Femur (tissue), 1 donor: ENCODE measurements around the gene MYOM3.

Experiments
- DNase-seq: peaks from one replicate; pipeline ENCODE4 v3.0.0-alpha.2; 2017

MYOM3 gene

DNA sequence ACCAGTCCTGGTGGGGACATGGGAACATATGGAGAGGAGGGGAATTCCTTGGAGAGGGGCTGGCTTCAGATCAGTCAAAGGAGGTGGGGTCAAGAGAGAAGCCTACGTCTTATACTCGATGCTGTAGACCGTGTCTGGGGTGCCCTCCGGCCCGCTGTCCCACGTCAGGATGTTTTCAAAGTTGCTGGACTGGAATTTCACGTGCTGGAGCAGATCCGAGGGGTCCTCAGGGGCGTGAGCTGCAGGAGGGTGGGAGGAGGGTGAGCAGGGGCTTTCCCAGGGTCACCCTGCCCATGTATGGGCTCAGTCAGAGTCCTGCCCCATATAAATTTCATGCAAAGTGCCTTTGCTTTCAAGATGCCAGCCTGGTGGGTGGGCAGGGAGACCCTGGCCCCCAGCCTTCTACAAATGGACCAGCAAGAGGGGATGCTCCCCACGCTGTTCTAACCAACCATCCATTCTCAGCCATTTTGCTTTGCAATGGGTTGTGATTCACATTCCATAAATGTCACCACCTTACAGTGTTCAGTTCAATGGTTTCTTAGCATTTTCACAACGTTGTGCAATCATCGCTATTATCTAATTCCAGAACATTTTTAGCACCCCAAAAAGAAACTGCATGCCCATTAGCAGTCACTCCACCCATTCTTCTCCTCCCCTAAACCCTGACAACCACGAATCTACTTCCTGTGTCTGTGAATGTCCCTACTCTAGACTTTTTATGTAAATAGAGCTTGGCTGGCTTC lies 26.7 kb upstream of the MYOM3 start:
- DNase-seq = no peak

GRCh38 chr1:24136956-24137539 lies 25.1 kb upstream of the MYOM3 start:
- DNase-seq = no peak

GRCh38 chr1:24134376-24134775 lies 22.4 kb upstream of the MYOM3 start:
- DNase-seq = no peak

DNA sequence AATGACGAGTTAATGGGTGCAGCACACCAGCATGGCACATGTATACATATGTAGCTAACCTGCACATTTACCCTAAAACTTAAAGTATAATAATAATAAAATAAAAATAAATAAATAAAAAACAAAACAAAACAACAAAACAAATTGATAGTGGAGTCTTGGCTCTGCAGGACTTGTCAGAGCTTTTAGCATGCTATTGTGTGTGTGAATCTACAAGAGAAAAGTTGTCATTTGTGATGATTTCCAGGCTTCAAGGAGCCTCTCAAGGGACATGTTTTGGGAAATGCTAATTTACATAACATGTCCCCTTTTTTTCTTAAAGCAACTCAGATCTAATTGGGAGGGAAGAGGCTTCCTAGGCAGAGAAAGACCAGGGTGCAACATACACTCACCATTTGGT lies 21.9 kb upstream of the MYOM3 start:
- DNase-seq = no peak

GRCh38 chr1:24130385-24130784 lies 18.4 kb upstream of the MYOM3 start:
- DNase-seq = no peak

DNA sequence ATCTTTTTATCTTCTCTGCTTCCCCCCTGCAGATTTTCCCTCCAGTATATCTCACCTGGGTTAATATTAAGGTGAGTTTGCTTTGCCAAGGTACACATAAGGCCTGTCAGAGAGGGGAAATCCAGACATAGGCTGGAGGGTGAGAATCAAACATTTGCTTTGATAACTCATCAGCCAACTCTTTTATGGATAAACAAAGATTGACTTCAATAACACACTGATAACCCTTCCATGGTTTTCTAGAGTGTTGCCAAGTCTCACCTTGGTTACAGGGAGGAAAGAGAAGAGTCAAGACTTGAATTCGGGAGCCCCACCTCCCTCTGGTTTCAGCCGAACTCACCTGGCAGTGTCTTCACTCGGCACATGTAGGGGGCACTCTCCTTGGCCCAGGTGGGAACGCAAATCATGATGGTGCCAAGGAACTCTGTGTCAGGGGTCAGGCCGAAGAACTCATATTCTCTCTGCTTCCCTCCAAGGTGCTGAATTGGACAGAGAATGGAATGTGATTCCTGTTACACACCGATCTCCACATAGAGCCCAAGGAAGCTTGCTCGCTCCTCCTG lies 15.9 kb upstream of the MYOM3 start:
- no peak for DNase-seq

DNA sequence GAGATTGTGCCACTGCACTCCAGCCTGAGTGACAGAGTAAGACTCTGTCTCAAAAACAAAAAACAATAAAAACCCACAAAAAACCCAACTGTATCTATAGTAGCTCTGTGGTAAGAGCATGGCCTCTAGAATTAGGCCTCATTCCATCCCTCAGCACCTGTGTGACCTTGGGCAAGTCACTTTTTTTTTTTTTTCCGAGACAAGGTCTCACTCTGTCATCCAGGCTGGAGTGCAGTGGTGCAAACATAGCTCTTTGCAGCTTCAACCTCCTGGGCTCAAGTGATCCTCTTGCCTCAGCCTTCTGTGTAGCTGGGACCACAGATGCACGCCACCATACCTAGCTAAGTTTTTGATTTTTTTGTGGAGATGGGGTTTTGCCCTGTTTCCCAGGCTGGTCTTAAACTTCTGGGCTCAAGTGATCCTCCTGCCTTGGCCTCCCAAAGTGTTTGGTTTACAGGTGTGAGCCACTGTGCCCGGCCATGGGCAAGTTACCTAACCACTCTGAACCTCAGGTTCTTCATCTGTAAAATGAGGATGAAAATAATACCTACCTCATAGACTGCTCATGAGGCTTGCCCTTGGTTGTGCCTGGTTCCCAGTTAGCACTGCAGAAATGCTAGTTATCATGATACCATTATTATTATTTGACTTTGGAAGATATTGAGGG lies 15.3 kb upstream of the MYOM3 start:
- no peak for DNase-seq

- no peak for DNase-seq
These were observed 14.7 kb upstream of the MYOM3 start for GRCh38 chr1:24126672-24127023.

DNA sequence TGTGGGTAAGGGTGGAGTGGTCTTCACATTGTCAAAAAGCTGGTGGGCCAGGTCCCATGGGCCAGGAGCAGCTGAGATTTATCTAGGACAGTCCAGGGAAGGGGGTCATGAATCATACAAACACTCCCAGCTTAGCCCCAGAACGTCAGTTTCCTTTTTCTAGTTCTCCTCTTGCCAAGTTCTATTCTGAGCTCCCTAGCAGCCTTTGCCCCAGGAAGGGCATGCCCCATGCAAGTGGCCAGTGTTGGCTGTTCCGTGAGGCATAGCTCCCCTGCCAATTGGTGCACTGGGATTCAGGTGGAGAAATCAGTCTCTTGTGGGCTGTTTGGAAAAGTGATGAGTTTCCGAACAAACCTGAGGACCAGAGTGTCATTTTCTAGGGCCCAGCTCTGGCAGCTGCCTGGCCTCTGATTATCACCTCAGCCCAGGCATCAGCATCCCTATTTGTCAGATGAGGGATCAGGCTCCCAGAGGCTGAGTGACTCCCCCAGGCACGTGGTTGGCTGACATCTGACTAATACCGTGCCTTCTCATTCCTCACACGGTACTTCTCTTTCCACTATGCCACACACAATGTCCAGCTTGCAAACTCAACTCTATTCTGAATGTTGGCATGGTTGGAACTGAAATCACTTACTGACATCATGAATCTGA lies 14.2 kb upstream of the MYOM3 start:
- no peak for DNase-seq

DNA sequence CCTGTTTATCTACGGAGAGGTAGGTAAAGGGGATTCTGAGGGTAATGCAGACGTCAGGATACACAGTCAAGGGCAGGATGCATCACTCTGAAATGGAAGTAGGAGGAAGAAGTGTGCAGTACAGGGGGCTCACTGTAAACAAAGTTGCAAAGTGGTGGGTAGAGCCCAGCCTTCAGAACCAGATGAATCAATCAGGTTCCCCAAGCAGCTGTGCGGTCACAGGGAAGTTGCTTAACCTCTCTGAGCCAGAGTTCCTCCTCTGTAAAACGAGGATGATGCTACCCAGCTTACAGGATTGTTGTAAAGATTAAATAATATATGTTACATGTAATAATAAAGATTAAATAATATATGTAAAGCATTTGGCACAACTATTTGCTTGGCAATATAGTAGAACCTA lies 13.5 kb upstream of the MYOM3 start:
- DNase-seq = no peak

GRCh38 chr1:24124980-24125379 lies 13.0 kb upstream of the MYOM3 start:
- no peak for DNase-seq

DNA sequence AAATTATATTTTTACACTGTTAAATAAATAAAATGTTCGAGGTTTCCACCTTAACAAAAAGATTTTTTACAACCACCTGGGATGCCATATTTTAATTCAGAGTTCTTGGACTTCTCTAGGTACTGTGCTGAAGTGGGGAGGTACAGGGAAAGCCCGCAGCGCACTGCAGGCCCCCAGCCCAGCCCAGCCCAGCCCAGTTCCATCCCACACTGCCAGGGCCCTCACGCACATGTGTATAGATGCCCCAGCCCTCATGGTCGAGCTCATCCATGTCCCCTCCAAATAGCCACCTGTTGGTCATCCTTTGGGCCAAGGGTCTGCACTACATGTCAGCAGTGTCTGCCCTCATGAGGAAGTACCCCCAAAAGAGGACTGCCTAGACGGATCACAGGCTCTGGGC lies 11.7 kb upstream of the MYOM3 start:
- DNase-seq = no peak

GRCh38 chr1:24122776-24123175 lies 10.8 kb upstream of the MYOM3 start:
- no peak for DNase-seq

- no peak for DNase-seq
These were observed 9.5 kb upstream of the MYOM3 start for GRCh38 chr1:24121406-24121805.

DNA sequence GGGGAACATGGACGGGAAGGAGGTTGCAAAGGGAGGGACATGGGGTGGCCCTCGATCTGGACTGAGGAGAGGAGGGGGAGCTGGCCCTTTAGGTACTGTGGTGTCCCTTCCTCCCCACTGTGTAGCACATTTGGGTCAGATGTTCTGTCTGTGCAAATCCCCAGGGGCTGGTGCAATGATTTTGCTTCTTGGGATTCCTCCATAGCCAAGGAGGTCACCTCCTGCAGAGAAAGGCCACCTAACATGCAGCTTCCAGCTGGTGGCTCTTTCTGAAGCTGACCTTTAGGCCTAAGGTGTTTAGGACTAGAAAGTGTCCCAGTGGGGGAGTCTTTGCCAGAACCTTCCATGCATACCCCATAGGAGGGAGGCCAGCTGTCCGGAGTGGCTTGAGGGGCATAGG lies 9.0 kb upstream of the MYOM3 start:
- DNase-seq = no peak

- no peak for DNase-seq
These were observed 8.2 kb upstream of the MYOM3 start for GRCh38 chr1:24119859-24120756.

- no peak for DNase-seq
These were observed 7.5 kb upstream of the MYOM3 start for GRCh38 chr1:24119489-24119858.

- no peak for DNase-seq
These were observed 6.7 kb upstream of the MYOM3 start for GRCh38 chr1:24118410-24119242.

GRCh38 chr1:24117722-24118409 lies 5.9 kb upstream of the MYOM3 start:
- DNase-seq = no peak

DNA sequence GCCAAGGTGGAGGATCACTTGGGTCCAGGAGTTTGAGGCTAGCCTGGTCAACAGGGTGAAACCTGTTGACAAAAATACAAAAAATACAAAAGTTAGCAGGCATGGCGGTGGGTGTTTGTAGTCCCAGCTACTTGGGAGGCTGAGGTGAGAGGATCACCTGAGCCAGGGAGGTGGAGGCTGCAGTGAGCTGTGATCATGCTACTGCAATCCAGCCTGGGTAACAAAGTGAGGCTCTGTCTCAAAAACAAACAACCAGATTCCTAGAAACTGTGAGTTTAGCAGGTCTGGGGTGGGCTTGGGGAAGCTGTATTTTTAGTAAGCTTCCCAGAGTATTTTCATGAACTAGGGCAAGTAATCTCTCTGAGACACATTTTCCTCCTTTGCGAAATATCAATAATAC lies 5.2 kb upstream of the MYOM3 start:
- DNase-seq = no peak

- no peak for DNase-seq
These were observed 2.8 kb upstream of the MYOM3 start for GRCh38 chr1:24114753-24115152.
